Activated naive CD8-positive, alpha-beta T cell treated with anti-CD3 and anti-CD28 coated beads, Interleukin-2, amount 50 U/mL, for 24 hours (primary cell): ENCODE measurements around the gene MED12L.

Experiments
- ATAC-seq: fragments of 150-1000 bp; cut with Tn5 transposase; one replicate; pipeline ENCODE4 v1.10.0; 2021
- DNase-seq: peaks from one replicate; pipeline ENCODE4 v3.0.0; 2021
- H3K27ac Mint-ChIP-seq: one replicate; pipeline ENCODE4 v1.8.0; 2021; ENCODE audit warnings: mild to moderate bottlenecking, mixed read lengths
- H3K27me3 Mint-ChIP-seq: one replicate; pipeline ENCODE4 v1.8.0; 2021; ENCODE audit warnings: mixed read lengths
- H3K36me3 Mint-ChIP-seq: one replicate; pipeline ENCODE4 v1.8.0; 2021; ENCODE audit warnings: low read depth, mixed read lengths
- H3K4me1 Mint-ChIP-seq: one replicate; pipeline ENCODE4 v1.8.0; 2021; ENCODE audit warnings: mixed read lengths
- H3K4me3 Mint-ChIP-seq: one replicate; pipeline ENCODE4 v1.8.0; 2021; ENCODE audit warnings: mild to moderate bottlenecking, moderate library complexity, mixed read lengths
- H3K9me3 Mint-ChIP-seq: one replicate; pipeline ENCODE4 v1.8.0; 2021; ENCODE audit warnings: mixed read lengths

Gene MED12L

GRCh38 chr3:151460228-151460627, 374.8 kb downstream of the MED12L start:
- H3K4me3 Mint-ChIP-seq = peak overlapping the region; percentile 18
- peaks cover 23% of the 10 kb centered on the region for H3K27me3 Mint-ChIP-seq
- DNase-seq (no peak), ATAC-seq (no peak)
- H3K9me3 Mint-ChIP-seq = no peaks in the 10 kb centered on the region
- H3K4me1 Mint-ChIP-seq = peaks cover 2% of the 10 kb centered on the region
- no peak overlapping the region for H3K27ac Mint-ChIP-seq
- no peaks in the 10 kb centered on the region for H3K36me3 Mint-ChIP-seq

DNA sequence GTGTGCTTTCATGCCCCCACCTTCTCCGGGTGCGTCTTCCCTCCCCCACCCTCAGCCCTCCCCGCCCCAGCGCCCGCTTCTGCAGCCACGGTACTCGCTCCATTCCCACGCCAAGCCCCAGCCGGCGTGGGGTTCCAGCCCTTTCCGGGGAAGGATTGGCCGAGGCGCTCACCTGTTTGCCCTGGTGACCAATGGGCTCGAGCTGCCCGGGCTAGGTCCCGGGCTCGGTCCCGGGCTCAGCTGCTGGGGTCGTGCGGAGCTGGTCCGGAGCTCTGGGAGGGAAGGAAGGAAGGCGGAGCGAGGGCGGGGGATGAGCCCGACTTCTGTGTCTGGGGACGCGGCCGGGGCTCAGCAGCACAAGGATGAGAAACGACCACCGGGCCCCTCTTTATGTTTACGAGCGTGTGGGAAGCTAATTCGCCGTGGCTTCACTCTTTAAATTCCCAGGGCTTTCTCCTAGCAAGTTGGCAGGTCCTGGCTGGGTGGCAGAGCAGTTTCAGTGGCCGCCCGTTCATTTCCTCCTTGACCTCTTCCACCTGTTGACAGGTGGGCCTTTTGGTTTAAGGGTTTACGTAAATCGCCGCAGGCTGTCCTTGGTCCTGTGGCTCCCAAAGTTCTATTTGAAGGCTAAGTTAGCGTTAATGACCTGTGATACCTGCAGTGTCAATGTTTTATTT, 375.4 kb downstream of the MED12L start, which contains the start of gene IGSF10:
Gene IGSF10, minus strand, starts transcription at position 288 of the 677 bp plus-strand sequence. CDS start 2,352 bp downstream, outside the sequence.
- H3K27ac Mint-ChIP-seq = no peak within 1 kb of the TSS
- no peaks in the 10 kb centered on the region for H3K36me3 Mint-ChIP-seq
- DNase-seq (no peak), ATAC-seq (no peak)
- H3K4me3 Mint-ChIP-seq = peak within 1 kb of the TSS; percentile 18
- peaks cover 2% of the 10 kb centered on the region for H3K4me1 Mint-ChIP-seq
- no peaks in the 10 kb centered on the region for H3K9me3 Mint-ChIP-seq
- peaks cover 23% of the 10 kb centered on the region for H3K27me3 Mint-ChIP-seq

GRCh38 chr3:151462278-151462780, 376.9 kb downstream of the MED12L start:
- no peaks in the 10 kb centered on the region for H3K9me3 Mint-ChIP-seq
- H3K36me3 Mint-ChIP-seq = no peaks in the 10 kb centered on the region
- ATAC-seq (no peak), DNase-seq (no peak)
- peaks cover 23% of the 10 kb centered on the region for H3K27me3 Mint-ChIP-seq
- H3K4me3 Mint-ChIP-seq = no peak overlapping the region
- peaks cover 3% of the 10 kb centered on the region for H3K4me1 Mint-ChIP-seq
- H3K27ac Mint-ChIP-seq = no peak overlapping the region

DNA sequence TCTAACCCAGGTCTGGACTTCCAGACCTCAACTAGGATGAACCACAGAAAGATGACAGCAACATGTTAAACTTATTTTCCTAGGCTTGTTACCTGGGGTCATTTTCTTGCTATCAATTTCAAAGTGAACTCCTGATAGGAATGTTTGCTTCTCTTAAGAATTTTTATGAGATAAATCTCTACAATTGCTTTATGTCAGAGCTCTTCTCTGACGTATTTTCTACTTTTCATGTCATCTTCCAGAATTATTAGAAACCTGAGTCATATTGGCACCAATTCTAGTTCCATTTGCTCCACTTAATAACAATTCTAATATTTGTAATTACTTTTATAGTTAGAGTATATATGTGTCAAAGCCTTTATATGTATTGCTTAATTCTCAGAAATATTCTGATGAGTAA, 377.5 kb downstream of the MED12L start:
- DNase-seq (no peak), ATAC-seq (no peak)
- H3K4me1 Mint-ChIP-seq = peaks cover 3% of the 10 kb centered on the region
- H3K36me3 Mint-ChIP-seq = no peaks in the 10 kb centered on the region
- no peaks in the 10 kb centered on the region for H3K9me3 Mint-ChIP-seq
- no peak overlapping the region for H3K27ac Mint-ChIP-seq
- H3K27me3 Mint-ChIP-seq = peaks cover 23% of the 10 kb centered on the region
- H3K4me3 Mint-ChIP-seq = no peak overlapping the region

GRCh38 chr3:151467069-151467468, 381.6 kb downstream of the MED12L start:
- Mint-ChIP-seq H3K4me1 (peaks cover 1% of the 10 kb centered on the region), H3K27ac (no peak overlapping the region), H3K27me3 (peaks cover 3% of the 10 kb centered on the region), H3K36me3 (no peaks in the 10 kb centered on the region), H3K9me3 (no peaks in the 10 kb centered on the region), H3K4me3 (no peak overlapping the region)
- DNase-seq = no peak
- ATAC-seq = no peak

DNA sequence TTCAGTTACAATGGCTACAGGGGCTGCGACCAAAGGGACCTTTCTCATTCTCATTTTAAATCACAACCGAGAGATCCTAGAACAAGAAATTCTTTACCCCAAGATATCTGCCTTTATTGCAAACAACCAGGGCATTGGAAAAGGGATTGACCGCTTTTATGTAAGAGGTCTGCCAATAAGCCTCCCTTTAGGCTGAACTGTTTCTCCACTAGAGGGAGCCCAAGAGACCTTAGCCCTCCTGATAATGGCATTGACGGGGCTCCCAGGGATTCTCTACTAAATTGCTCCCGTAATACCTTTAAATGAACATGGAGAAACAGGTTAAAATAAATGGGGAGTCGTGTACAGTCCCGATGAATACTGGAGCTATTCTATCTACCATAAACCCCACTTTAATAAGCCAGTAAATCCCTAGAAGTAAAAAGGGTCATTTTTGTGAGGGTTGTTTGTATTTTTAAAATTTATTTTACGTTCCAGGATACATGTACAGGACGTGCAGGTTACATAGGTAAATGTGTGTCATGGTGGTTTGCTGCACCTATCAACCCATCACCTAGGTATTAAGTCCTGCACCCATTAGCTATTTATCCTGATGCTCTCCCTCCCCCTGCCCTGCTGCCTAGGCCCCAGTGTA, 382.9 kb downstream of the MED12L start:
- H3K27ac Mint-ChIP-seq = no peak overlapping the region
- peaks cover 1% of the 10 kb centered on the region for H3K4me1 Mint-ChIP-seq
- ATAC-seq = no peak
- H3K27me3 Mint-ChIP-seq = peaks cover 3% of the 10 kb centered on the region
- H3K9me3 Mint-ChIP-seq = no peaks in the 10 kb centered on the region
- no peaks in the 10 kb centered on the region for H3K36me3 Mint-ChIP-seq
- H3K4me3 Mint-ChIP-seq = no peak overlapping the region
- peak; percentile 24 for DNase-seq

GRCh38 chr3:151476344-151477018, 391.0 kb downstream of the MED12L start:
- no peak for ATAC-seq
- Mint-ChIP-seq H3K36me3 (no peaks in the 10 kb centered on the region), H3K4me1 (no peaks in the 10 kb centered on the region), H3K4me3 (no peak overlapping the region), H3K27me3 (no peaks in the 10 kb centered on the region), H3K27ac (no peak overlapping the region), H3K9me3 (no peaks in the 10 kb centered on the region)
- no peak for DNase-seq

GRCh38 chr3:151477591-151478334, 392.3 kb downstream of the MED12L start:
- no peak for ATAC-seq
- H3K27ac Mint-ChIP-seq = no peak overlapping the region
- peaks cover 9% of the 10 kb centered on the region for H3K9me3 Mint-ChIP-seq
- H3K36me3 Mint-ChIP-seq = no peaks in the 10 kb centered on the region
- no peaks in the 10 kb centered on the region for H3K4me1 Mint-ChIP-seq
- DNase-seq = no peak
- no peaks in the 10 kb centered on the region for H3K27me3 Mint-ChIP-seq
- H3K4me3 Mint-ChIP-seq = no peak overlapping the region

GRCh38 chr3:151478335-151478697, 392.9 kb downstream of the MED12L start:
- no peaks in the 10 kb centered on the region for H3K27me3 Mint-ChIP-seq
- H3K36me3 Mint-ChIP-seq = no peaks in the 10 kb centered on the region
- H3K4me1 Mint-ChIP-seq = no peaks in the 10 kb centered on the region
- ATAC-seq (no peak), DNase-seq (no peak)
- H3K9me3 Mint-ChIP-seq = peaks cover 15% of the 10 kb centered on the region
- H3K27ac Mint-ChIP-seq = no peak overlapping the region
- no peak overlapping the region for H3K4me3 Mint-ChIP-seq

- no peaks in the 10 kb centered on the region for H3K4me1 Mint-ChIP-seq
- no peaks in the 10 kb centered on the region for H3K27me3 Mint-ChIP-seq
- H3K27ac Mint-ChIP-seq = no peak overlapping the region
- peaks cover 17% of the 10 kb centered on the region for H3K9me3 Mint-ChIP-seq
- no peak overlapping the region for H3K4me3 Mint-ChIP-seq
- DNase-seq (no peak), ATAC-seq (no peak)
- H3K36me3 Mint-ChIP-seq = no peaks in the 10 kb centered on the region
These were observed 394.0 kb downstream of the MED12L start for GRCh38 chr3:151479452-151479851.

DNA sequence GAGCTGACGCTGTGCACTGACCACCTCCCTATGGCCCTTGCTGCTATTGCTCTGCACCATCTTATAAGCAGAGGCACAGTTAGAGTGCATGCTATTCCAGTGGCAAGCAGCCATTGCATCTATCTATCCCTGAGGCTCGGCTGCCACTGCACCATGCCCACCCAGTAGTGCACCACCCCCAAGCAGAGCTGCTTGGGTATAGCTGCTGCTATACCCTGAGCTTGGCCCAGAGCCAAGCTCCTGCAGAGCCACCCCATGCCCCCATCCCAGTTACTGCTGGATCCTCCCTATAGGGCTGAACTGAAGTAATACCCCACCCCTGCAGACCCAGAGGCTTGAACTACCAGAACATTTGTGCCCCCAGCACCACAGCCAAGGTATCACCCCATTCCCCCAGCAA, 395.0 kb downstream of the MED12L start:
- H3K27me3 Mint-ChIP-seq = no peaks in the 10 kb centered on the region
- DNase-seq (no peak), ATAC-seq (no peak)
- H3K36me3 Mint-ChIP-seq = no peaks in the 10 kb centered on the region
- no peak overlapping the region for H3K4me3 Mint-ChIP-seq
- H3K27ac Mint-ChIP-seq = no peak overlapping the region
- peaks cover 17% of the 10 kb centered on the region for H3K9me3 Mint-ChIP-seq
- no peaks in the 10 kb centered on the region for H3K4me1 Mint-ChIP-seq

- DNase-seq = no peak
- ATAC-seq = no peak
- Mint-ChIP-seq H3K27ac (no peak overlapping the region), H3K9me3 (peaks cover 21% of the 10 kb centered on the region), H3K4me1 (no peaks in the 10 kb centered on the region), H3K4me3 (no peak overlapping the region), H3K36me3 (no peaks in the 10 kb centered on the region), H3K27me3 (peaks cover 4% of the 10 kb centered on the region)
These were observed 398.0 kb downstream of the MED12L start for GRCh38 chr3:151483488-151483887.

DNA sequence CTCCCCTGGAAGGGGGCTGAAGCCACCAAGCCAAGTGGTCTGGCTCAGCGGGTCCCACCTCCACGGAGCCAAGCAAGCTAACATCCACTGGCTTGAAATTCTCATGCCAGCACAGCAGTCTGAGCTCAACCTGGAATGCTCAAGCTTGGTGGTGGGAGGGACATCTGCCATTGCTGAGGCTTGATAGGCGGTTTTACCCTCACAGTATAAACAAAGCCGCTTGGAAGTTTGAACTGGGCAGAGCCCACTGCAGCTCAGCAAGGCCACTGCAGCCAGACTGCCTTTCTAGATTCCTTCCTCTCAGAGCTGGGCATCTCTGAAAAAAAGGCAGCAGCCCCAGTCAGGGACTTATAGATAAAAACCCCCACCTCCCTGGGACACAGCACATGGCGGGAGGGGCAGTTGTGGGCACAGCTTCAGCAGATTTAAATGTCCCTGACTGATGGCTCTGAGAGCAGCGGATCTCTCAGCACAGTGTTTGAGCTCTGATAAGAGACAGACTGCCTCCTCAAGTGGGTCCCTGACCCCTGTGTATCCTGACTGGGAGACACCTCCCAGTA, 398.6 kb downstream of the MED12L start:
- Mint-ChIP-seq H3K27me3 (peaks cover 4% of the 10 kb centered on the region), H3K4me3 (no peak overlapping the region)
- no peak for ATAC-seq

More for the DNA sequence above, 398.6 kb downstream of the MED12L start:
- Mint-ChIP-seq H3K36me3 (no peaks in the 10 kb centered on the region), H3K27ac (no peak overlapping the region), H3K4me1 (no peaks in the 10 kb centered on the region), H3K9me3 (peaks cover 25% of the 10 kb centered on the region)
- DNase-seq = no peak
